Measurements from ENCODE around the gene PDCD2L. TPM values are rescaled to one million over a fixed set of nuclear protein-coding genes. Genes with fewer than 3 reads are reported as not detected.

The PDCD2L gene
- total RNA-seq, 1 experiment from 2014 or later: 43.4 TPM

DNA sequence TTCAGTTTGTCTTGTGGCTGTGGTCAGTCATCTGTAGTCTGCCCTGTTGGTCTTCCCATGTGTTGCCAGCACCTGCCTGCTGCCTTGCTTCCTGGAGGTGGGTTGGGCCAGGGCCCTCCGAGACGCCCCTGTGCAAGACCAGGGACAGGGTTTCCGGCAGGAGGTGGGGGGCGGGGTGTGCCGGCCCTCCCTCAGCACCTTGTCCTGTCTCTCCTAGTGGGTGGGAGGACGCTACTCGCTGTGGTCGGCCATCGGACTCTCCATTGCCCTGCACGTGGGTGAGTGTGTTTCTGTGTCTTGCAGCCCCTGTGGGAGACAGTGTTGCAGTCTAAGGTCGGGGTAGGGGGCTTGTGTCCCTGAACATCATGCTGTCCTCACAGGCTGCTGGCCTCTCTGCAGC is 11.2 kb upstream of the PDCD2L start:
- H3K9me3 Mint-ChIP-seq: no peaks in the 10 kb centered on the region
- H3K36me3 Mint-ChIP-seq: peaks cover 23% of the 10 kb centered on the region
- ATAC-seq: no peak
- ChIA-PET CTCF (no interaction called here), POLR2A (no interaction called here)
- TF ChIP-seq ETV6 (CRISPR knock-in tag; IDR thresholded peaks at IDR 0.05): no peak
- no peaks in the 10 kb centered on the region for H3K4me1 Mint-ChIP-seq
- no peak overlapping the region for H3K4me3 Mint-ChIP-seq
- no peak overlapping the region for H3K27ac Mint-ChIP-seq
- no peaks in the 10 kb centered on the region for H3K27me3 Mint-ChIP-seq (ENCODE audit: low read depth)
- DNase-seq (ENCODE audit: low spot score): no peak

DNA sequence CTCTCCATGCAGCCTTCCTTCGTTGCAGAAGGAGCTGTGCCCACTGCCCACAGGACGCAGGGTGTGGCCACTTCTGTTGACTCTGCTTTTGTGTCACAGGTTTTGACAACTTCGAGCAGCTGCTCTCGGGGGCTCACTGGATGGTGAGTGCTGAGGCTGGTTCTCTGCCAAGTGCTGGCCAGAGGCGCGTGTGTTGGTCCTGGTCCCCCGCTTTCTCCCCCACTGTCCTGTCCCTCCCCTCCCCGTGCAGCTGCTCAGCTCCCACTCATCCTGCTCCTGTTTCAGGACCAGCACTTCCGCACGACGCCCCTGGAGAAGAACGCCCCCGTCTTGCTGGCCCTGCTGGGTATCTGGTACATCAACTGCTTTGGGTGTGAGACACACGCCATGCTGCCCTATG is 10.6 kb upstream of the PDCD2L start:
- ChIA-PET POLR2A (interaction anchor here (0.5 kb wide), 1 partner anchor 13 kb away, joined by 7 read pairs; no protein-coding TSS in a partner anchor), CTCF (no interaction called here)
- no peak for DNase-seq (ENCODE audit: low spot score)
- Mint-ChIP-seq H3K36me3 (peaks cover 23% of the 10 kb centered on the region), H3K9me3 (no peaks in the 10 kb centered on the region), H3K27me3 (ENCODE audit: low read depth) (no peaks in the 10 kb centered on the region), H3K4me3 (no peak overlapping the region), H3K4me1 (no peaks in the 10 kb centered on the region), H3K27ac (no peak overlapping the region)
- TF ChIP-seq, protein P1, sequence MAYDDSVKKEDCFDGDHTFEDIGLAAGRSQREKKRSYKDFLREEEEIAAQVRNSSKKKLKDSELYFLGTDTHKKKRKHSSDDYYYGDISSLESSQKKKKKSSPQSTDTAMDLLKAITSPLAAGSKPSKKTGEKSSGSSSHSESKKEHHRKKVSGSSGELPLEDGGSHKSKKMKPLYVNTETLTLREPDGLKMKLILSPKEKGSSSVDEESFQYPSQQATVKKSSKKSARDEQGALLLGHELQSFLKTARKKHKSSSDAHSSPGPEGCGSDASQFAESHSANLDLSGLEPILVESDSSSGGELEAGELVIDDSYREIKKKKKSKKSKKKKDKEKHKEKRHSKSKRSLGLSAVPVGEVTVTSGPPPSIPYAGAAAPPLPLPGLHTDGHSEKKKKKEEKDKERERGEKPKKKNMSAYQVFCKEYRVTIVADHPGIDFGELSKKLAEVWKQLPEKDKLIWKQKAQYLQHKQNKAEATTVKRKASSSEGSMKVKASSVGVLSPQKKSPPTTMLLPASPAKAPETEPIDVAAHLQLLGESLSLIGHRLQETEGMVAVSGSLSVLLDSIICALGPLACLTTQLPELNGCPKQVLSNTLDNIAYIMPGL (CRISPR knock-in tag; IDR thresholded peaks at IDR 0.05): no peak
- TF ChIP-seq, protein P2, sequence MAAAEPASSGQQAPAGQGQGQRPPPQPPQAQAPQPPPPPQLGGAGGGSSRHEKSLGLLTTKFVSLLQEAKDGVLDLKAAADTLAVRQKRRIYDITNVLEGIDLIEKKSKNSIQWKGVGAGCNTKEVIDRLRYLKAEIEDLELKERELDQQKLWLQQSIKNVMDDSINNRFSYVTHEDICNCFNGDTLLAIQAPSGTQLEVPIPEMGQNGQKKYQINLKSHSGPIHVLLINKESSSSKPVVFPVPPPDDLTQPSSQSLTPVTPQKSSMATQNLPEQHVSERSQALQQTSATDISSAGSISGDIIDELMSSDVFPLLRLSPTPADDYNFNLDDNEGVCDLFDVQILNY (CRISPR knock-in tag; IDR thresholded peaks at IDR 0.05): no peak
- no peak for TF ChIP-seq FOXK1 (CRISPR knock-in tag; IDR thresholded peaks at IDR 0.05)
- TF ChIP-seq JAZF1 (CRISPR knock-in tag; IDR thresholded peaks at IDR 0.05): no peak
- no peak for TF ChIP-seq NFATC4 (CRISPR knock-in tag; IDR thresholded peaks at IDR 0.05)
- TF ChIP-seq, protein P3, sequence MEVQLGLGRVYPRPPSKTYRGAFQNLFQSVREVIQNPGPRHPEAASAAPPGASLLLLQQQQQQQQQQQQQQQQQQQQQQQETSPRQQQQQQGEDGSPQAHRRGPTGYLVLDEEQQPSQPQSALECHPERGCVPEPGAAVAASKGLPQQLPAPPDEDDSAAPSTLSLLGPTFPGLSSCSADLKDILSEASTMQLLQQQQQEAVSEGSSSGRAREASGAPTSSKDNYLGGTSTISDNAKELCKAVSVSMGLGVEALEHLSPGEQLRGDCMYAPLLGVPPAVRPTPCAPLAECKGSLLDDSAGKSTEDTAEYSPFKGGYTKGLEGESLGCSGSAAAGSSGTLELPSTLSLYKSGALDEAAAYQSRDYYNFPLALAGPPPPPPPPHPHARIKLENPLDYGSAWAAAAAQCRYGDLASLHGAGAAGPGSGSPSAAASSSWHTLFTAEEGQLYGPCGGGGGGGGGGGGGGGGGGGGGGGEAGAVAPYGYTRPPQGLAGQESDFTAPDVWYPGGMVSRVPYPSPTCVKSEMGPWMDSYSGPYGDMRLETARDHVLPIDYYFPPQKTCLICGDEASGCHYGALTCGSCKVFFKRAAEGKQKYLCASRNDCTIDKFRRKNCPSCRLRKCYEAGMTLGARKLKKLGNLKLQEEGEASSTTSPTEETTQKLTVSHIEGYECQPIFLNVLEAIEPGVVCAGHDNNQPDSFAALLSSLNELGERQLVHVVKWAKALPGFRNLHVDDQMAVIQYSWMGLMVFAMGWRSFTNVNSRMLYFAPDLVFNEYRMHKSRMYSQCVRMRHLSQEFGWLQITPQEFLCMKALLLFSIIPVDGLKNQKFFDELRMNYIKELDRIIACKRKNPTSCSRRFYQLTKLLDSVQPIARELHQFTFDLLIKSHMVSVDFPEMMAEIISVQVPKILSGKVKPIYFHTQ (CRISPR knock-in tag; IDR thresholded peaks at IDR 0.05): no peak
- TF ChIP-seq HMGA2 (CRISPR knock-in tag; IDR thresholded peaks at IDR 0.05): no peak
- no peak for TF ChIP-seq ZNF423 (CRISPR knock-in tag; IDR thresholded peaks at IDR 0.05)
- TF ChIP-seq, protein P4, sequence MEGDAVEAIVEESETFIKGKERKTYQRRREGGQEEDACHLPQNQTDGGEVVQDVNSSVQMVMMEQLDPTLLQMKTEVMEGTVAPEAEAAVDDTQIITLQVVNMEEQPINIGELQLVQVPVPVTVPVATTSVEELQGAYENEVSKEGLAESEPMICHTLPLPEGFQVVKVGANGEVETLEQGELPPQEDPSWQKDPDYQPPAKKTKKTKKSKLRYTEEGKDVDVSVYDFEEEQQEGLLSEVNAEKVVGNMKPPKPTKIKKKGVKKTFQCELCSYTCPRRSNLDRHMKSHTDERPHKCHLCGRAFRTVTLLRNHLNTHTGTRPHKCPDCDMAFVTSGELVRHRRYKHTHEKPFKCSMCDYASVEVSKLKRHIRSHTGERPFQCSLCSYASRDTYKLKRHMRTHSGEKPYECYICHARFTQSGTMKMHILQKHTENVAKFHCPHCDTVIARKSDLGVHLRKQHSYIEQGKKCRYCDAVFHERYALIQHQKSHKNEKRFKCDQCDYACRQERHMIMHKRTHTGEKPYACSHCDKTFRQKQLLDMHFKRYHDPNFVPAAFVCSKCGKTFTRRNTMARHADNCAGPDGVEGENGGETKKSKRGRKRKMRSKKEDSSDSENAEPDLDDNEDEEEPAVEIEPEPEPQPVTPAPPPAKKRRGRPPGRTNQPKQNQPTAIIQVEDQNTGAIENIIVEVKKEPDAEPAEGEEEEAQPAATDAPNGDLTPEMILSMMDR (IDR thresholded peaks at IDR 0.05): no peak
- TF ChIP-seq, protein P5, sequence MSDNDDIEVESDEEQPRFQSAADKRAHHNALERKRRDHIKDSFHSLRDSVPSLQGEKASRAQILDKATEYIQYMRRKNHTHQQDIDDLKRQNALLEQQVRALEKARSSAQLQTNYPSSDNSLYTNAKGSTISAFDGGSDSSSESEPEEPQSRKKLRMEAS (CRISPR knock-in tag; IDR thresholded peaks at IDR 0.05): no peak
- TF ChIP-seq, protein P6, sequence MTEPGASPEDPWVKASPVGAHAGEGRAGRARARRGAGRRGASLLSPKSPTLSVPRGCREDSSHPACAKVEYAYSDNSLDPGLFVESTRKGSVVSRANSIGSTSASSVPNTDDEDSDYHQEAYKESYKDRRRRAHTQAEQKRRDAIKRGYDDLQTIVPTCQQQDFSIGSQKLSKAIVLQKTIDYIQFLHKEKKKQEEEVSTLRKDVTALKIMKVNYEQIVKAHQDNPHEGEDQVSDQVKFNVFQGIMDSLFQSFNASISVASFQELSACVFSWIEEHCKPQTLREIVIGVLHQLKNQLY (CRISPR knock-in tag; IDR thresholded peaks at IDR 0.05): no peak
- TF ChIP-seq, protein P7, sequence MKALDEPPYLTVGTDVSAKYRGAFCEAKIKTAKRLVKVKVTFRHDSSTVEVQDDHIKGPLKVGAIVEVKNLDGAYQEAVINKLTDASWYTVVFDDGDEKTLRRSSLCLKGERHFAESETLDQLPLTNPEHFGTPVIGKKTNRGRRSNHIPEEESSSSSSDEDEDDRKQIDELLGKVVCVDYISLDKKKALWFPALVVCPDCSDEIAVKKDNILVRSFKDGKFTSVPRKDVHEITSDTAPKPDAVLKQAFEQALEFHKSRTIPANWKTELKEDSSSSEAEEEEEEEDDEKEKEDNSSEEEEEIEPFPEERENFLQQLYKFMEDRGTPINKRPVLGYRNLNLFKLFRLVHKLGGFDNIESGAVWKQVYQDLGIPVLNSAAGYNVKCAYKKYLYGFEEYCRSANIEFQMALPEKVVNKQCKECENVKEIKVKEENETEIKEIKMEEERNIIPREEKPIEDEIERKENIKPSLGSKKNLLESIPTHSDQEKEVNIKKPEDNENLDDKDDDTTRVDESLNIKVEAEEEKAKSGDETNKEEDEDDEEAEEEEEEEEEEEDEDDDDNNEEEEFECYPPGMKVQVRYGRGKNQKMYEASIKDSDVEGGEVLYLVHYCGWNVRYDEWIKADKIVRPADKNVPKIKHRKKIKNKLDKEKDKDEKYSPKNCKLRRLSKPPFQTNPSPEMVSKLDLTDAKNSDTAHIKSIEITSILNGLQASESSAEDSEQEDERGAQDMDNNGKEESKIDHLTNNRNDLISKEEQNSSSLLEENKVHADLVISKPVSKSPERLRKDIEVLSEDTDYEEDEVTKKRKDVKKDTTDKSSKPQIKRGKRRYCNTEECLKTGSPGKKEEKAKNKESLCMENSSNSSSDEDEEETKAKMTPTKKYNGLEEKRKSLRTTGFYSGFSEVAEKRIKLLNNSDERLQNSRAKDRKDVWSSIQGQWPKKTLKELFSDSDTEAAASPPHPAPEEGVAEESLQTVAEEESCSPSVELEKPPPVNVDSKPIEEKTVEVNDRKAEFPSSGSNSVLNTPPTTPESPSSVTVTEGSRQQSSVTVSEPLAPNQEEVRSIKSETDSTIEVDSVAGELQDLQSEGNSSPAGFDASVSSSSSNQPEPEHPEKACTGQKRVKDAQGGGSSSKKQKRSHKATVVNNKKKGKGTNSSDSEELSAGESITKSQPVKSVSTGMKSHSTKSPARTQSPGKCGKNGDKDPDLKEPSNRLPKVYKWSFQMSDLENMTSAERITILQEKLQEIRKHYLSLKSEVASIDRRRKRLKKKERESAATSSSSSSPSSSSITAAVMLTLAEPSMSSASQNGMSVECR (CRISPR knock-in tag; IDR thresholded peaks at IDR 0.05; ENCODE audit: borderline replicate concordance): no peak
- no peak for TF ChIP-seq SOX15 (CRISPR knock-in tag; IDR thresholded peaks at IDR 0.05)
- TF ChIP-seq NR1H2 (CRISPR knock-in tag; IDR thresholded peaks at IDR 0.05): no peak
- no peak for ATAC-seq

Data from WTC11 (cell line).